Measurements from ENCODE around the gene UCN2.

DNA sequence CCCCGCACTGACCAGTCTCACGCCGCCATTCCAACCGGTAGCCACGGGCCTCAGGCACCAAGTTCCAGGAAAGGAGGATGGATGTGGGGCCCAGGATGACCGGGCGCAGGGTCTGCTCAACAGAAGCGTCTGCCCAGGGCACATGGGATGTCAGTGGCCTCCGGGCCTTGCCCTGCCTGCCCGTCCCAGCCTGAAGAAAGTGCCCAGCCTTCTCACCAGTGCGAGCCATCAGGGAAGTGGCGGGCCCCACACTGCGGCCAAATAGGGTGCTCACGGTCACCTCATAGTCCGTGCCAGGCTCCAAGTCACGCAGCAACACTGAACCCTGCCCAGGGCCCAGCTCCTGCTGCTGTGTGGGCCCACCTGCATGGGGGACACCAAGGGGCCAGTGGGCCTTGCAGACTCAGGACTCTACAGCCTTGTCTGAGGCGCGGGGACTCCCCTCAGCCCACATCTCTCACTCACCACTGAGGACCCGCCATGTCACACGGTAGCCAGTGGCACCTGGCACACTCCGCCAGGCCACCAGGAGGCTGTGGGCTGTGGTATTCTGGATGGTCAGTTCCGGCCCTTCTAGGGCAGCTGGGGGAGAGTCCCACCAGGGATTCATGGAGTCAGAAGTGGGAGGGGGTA, 28.4 kb upstream of the UCN2 start:
- TF ChIP-seq ZNF274 (IDR thresholded peaks at IDR 0.05; ENCODE audit: low read depth, low read length) (no peak), SUZ12 (IDR thresholded peaks at IDR 0.05; ENCODE audit: extremely low read depth, insufficient read depth, insufficient read length) (no peak), YY1 (IDR thresholded peaks at IDR 0.05; ENCODE audit: insufficient read depth, insufficient read length) (no peak)

Data from NT2/D1 (cell line).